HG02973 (cell line): ENCODE measurements around the gene NTN4.
"Not testable (repeated sequence)": the region's sequence is repeated elsewhere in the genome, so short reads cannot be mapped to it uniquely, and the experiment has no call there.

Experiments used
- ATAC-seq: cut with Tn5 transposase; IDR thresholded peaks from one replicate; pipeline ENCODE4 v1.9.1; 2021; ENCODE audit warnings: moderate library complexity; ENCODE audit not compliant: unreplicated experiment

NTN4 gene

DNA sequence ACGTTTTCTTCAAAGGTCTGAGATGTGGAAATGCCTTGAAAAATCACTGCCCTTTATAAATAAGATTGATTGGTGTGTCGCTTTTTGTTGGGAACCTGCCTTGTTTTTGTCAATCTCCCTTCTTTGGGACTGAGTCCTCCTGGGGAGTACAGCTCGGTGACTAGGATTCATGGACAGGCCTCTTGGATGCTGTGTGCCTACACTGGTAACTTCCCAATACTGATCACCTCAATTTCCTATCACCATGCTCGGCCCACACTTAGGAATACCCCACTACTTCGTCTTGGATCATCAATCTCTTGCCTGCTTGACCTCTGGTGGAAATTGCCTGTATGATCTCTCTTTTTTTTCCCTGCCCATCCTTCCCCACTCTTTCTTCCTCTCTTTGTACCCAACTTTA lies 34.2 kb downstream of the NTN4 start:
- no peak for ATAC-seq

DNA sequence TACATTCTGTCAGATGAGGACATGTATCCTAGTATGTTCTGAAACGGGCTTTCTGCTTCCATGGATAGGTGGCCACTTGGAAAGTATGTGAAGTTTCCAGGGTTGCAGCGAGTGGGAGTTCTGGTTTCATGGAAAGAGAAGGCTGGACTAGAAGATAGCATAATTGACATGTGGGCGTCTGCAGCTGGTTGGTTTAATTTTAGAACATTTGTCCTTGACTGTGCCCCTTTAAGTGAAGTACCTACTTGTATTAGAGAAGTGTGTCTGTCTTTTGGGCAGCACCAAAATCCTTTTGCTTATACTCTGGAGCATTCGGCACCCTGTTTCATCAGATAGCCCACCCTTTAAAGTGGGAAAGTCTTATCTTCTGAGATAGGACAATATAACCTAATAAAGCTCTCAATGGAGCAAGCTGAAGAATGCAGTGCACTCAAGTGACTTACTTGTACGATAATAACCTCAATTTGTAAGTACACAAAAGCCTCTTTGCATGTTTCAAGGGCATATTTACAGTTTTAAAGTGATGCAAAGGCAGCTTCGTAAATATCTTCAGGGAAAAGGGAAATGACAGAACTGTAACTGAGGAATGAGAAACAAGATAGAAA lies 35.2 kb downstream of the NTN4 start:
- ATAC-seq: no peak

DNA sequence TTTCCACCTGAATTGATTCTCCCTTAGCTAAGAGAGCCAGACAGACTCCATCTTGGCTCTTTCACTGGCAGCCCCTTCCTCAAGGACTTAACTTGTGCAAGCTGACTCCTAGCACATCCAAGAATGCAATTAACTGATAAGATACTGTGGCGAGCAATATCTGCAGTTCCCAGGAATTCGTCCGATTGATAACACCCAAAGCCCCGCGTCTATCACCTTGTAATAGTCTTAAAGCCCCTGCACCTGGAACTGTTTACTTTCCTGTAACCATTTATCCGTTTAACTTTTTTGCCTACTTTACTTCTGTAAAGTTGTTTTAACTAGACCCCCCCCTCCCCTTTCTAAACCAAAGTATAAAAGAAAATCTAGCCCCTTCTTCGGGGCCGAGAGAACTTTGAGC lies 44.5 kb downstream of the NTN4 start:
- not testable (repeated sequence) for ATAC-seq

DNA sequence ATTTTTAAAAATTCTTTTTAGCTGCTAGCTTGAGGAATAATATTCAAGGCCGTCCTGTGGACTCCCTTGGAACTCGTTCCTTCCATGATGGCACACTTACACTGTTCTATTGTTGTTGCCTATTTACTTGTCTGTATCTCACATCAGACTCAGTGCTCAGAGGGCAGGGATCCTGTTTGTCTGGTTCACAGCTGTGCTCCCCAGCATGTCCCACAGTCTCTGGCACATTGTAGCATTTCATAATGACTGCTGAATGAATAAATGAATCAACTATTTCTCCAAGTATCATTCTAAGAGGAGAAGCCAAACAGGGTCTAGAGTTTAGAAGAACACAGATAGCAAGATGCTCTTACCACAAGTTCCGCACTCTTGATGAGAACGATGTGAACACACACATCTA lies 48.0 kb downstream of the NTN4 start:
- ATAC-seq: no peak

DNA sequence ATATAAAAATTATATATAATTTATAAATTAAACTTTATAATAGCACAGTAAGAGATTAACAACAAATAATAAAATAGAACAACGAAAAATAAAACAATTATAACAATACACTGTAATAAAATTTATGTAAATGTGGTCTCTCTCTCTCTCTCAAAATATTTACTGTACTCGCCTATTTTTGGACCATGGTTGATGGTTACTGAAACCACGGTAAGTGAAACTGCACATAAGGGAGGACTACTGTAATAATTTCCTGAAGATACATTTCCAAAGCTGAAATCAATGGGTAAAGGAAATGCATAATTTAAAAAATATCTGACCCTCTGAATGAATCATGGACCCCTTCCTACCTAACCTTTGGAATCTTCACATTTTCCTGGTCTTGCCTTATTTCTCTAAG lies 48.9 kb downstream of the NTN4 start:
- ATAC-seq: no peak

DNA sequence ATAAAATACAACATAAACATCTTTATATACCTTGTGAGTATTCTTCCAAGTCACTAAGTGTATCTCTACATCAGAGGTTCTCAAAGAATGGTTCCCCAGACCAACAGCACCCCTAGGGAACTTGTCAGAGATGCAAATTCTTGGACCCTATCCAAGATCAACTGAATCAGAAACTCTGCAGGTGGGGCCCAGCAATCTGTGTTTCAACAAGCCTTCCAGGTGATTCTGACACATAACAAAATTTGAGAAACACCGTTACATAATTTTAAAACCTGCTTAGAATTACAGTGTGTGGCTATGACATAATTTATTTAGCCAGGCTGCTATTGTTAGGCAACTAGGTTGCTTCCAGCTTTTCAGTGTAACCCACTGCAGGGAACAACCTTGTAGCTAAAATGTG lies 49.8 kb downstream of the NTN4 start:
- no peak for ATAC-seq

DNA sequence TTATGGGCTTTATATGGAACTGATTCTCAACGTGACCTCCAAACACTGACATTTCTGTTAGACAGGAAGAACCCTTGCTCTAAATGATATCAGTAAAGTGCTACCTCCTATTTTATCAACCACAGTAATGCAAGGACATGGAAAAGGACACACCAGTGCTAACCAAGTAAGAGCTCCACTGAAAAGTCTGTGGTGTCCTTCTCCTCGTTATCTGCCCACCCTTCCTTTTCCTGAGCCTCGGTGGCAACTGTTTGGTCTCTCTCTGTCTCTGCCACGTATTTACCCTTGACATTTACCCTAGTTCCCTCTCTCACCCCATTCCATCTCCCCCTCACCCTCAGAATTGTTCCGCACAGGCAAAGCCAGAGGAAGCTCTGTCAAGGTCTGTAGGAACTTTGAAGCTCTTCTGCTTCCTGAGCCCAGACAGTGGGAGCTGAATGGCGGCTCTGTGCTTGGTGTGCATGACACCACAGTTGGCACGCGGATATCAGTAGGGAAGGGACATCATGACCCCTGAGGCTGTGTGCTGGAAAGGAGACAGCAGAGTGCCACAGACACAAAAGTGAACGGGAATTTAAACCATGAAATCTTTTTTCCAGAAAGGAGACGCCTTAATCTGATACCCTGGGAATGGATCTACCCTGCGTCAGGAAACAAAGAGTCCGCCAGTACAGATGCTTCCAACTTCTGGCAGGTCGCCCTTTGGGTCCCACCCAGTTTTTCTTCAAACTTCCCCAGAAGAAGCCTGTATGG lies 50.8 kb downstream of the NTN4 start:
- ATAC-seq: no peak

DNA sequence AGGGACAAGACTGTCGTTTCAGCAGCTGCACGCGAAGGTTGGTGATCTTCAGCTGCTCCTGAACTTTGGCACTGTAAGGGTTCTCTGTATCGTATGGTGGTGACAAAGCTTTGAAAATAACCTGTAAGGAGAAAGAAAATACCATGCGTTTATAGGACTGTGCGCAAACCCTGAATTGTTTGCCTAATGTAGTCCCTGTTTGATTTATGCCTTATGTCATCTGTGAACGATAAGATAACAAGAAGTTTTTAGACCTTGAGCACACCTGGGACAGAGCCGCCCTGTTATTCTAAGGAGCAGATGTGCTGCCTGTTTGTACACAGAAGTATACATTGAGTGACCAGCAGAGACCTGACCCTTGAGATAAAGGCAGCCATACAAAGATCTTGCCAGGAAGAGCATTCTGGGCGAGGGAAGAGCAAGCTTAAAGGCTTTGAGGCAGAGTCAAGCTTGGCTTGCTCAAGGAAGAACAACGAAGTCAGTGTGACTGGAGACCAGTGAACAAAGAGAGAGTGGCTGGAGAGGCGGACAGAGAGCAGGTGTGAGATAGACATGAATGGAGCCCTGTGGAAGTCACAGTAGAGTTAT lies 52.4 kb downstream of the NTN4 start:
- ATAC-seq: no peak

DNA sequence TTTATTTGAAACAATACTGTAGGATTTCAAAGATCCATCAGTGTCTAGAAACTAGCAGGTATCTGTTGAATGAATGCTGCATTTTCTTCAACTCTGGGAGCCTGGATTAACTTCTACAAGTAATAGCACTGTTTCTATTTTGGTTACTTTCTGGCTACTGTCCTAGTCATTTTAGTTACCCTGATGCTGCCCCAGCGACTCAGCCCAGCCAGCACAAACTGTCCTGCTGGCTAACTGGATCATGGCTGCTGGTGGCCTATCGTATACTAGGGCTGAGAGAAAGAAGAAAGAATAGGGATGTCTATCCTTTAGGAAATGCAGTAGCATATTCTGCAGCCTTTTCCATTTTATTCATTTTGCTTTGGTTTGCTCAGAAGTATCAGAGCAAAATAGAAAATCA lies 53.9 kb downstream of the NTN4 start:
- no peak for ATAC-seq

DNA sequence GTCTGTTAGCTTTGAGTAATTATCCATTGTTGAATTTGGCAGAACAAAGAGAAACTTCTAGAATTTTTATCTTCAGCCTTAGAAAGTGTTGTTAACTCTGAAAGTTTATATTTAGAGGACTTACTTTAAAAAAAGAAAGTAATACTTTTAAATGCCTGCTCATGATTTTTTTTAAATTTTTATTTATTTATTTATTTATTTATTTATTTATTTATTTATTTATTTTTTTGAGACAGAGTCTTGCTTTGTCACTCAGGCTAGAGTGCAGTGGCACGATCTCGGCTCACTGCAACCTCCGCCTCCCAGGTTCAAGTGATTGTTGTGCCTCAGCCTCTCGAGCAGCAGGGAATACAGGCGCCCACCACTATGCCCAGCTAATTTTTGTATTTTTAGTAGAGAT lies 54.8 kb downstream of the NTN4 start:
- ATAC-seq: not testable (repeated sequence)

DNA sequence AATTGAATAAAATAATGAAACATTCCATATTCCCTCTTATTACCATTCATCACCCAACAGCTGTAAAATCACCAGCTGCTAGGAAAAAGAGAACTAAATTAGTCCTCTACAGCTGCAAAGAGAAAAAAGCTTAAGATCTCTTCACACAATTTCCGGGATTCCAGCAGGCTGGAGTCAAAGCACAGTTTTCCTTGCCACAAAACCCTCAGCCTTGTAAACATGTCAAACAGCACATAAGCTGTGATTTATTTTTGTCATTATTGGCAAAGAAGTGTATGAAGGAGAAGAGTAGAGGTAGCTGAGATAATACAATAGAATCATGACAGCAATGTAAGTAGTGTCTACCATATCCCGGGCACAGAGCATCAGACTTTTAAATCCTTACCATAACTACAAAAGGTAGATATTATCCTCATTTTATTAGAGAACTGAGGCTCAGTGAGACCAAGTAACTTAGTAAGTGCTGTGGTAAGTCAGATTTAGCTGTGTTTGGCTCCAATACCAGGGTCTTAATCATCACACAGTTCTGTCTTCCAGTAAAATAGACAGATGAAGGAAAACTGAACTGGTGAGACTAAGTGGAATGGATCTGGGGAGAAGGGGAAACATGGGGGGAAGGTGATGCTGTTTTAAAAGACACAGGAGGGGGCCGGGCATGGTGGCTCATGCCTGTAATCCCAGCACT lies 57.3 kb downstream of the NTN4 start:
- no peak for ATAC-seq

DNA sequence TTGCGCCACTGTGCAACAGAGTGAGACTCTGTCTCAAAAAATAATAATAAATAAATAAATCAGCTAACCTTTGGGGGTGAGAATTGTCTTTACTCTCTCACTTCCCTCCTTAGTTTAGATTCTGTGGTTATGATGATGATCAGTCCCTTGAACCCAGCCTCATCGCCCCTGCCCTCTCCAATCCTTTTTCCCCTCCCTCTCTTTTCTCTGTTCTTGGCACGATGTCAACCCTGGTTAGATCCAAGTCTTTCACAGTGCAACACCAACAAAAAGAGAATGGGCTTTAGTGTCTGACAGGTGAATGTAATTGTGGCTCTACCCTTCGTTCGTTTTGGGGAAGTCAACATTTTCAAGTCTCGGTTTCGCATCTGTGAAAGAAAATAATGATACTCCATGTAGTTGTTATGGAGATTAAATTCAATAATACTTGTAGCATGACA lies 59.0 kb downstream of the NTN4 start:
- ATAC-seq: peak; percentile 88

DNA sequence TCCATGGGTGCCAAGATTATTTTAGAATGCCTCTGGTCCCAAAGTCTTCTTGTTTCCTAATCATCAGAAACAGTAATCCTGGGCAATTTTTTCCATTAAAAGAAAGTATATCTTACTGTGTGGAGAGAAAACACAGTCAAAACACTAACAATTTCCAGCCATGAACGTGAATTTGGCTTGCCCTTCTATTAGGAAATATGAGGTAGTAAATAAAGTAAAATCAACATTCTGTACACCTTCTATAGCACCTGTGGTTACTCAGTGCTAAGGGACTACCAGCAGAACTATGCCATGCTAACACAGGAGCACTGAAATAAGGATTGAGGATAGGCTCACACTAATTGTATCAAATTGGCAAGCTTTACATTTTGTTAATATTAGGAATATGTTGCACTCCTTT lies 60.1 kb downstream of the NTN4 start:
- no peak for ATAC-seq

DNA sequence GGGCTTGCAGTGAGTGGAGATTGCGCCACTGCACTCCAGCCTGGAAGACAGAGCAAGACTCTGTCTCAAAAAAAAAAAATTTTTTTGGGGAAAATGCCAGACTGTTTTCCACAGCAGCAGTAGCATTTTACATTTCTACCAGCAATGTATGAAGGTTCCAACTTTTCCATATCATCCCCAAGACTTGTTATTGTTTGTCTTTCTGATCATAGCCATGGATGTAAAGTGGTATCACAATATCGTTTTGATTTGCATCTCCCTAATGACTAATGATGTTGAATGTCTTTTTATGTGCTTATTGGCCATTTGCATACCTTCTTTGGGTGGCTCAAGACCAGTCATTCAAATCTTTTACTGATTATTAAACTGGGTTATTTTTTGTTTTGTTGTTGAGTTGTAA lies 63.7 kb downstream of the NTN4 start:
- no peak for ATAC-seq

DNA sequence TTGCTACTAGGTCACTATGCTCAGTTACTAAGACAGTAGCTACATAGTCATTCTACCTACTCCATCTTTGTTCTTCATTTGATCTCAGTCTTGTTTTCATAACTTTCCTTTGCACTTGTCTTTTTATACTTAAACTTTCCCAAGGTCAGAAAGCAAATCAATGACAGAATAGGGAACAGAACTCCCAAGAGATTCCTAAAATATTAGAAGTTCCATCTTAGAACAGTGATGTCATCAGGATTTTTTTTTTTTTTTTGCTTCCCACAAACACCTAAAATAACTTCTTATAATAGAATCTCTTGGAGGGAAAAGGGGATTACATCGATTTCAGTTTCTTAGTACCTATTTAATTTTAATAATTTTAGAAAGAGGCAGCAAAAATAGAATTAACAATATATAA lies 65.8 kb downstream of the NTN4 start:
- ATAC-seq: no peak

DNA sequence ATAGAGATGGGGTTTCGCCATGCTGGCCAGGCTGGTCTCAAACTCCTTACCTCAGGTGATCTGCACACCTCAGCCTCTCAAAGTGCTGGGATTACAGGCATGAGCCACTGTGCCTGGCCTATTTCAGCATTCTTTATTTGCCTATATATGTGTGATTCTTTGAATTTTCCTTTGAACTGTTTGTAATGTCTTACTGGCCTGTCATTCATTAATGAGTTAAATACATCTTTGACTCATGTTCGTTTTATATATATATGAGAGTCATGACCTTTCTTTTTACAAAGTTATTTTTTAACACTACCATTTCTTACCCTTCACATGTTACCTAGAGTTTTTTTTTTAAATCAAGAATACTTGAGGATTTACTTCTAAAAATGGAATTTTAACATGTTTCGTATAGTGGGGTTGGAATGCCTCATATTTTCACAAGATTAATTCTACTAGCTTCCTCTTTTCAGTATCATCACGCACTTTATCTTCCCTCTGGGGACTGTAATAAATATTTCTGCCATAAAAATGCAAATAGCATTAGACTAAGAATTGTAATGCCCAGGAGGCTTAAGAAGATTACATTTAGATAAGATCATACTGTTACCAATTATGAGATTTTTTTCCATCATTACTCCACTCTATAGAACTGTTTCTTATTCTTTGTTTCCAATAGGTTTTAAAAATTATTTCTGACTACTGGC lies 66.7 kb downstream of the NTN4 start:
- ATAC-seq: no peak

DNA sequence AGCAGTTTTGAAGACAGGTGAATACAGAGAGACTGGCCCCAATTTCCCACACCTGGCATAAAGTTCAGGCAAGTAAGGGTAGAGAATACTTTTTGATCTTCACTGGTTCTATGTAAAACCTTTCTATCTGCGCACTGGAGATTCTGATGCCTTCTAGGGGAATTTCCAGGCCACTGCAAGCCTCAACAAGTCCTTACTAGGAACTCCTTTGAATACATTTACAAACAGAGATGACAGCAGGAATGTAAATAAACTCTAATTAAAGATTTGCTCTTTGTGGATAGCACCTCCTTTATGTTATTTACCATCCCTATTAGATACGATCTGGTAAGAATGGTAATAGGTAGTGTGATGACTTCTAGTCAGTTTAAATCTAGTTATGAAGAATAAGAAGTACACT lies 69.2 kb downstream of the NTN4 start:
- ATAC-seq: no peak

DNA sequence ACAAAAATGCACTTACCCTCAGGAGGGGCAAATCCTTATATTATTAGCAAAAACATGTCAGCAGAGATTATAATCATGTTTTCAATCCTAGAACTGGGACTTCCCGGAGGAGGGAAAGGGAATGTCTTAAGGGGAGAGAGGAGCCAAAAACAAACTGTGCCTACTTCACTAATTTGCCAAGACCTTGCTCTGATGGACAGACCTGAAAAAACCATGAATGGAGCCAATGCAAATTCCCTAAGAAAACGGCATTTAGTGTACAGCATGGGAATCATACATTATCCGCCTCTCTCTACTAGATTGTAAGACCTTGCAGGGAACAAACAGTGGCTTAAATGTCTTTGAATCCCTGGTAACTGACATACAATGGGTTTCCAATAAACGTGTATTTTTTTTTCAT lies 70.4 kb downstream of the NTN4 start:
- no peak for ATAC-seq

DNA sequence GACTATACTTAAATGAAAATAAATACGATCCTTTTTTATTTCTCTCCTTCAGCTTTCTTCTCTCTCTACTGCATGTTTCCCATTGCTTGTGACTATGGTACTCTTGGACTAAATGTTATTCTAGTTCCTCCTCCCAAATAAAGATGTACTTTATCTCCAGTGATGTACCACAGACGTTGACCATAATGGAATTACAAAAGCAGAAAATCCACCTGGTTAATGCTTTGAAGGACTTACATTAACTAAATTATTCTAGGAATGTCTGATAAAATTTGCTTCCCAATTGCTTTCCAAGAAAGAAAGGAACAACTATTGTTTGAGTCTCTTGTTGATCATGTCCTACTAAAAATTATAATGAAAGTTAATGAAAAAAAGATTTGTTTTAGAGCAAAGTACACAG lies 71.8 kb downstream of the NTN4 start:
- ATAC-seq: no peak

DNA sequence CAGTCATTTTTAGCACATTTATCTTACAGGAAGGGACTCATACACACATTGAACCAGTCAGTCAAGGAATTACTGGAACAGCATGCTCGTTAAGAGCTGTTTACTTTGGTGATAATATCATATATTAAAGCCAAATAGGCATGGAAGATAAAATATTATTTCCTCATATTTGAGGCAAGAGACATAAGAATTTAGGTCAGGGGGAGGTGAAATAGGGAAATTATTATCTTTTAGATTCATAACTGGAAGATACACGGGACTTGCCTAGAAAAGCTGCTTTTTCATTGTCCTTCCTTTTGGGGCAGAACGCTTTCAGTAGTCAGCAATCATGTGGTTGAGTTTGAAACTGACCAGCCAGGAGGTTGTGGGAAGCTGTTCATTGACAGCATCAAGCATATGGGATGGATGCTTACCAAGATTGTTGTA lies 72.5 kb downstream of the NTN4 start:
- no peak for ATAC-seq

DNA sequence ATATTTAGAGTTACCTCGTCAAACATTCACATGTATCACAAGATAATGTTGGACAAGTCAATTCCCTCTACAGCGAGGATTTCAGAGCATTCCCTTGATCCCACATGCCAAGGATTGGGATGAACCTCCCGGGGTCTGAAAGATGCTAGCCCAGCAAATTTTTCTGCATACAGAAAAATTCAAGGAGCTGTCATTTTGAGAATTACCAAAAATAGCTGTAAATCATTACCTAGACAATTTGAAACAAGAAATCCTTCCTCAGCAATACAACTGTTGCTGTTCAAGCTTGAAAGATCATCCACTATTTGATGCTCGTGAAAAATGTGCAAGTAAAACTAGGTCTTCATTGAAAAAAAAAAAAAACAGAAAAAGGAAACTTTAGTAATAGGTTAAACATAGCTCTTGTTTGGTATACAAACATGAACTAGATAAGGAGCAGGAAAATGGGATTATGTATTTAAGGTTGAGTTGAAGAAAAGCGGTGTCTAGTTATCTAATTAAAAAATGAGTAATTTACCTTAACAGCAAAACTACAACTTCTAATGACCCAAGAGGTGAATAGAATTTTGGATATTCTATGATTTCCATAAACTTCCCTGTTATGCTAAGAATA lies 73.1 kb downstream of the NTN4 start:
- no peak for ATAC-seq
